Progenitor cell of endocrine pancreas (in vitro differentiated cells): Measurements from ENCODE around the gene DNAAF5. TPM values are rescaled to one million over a fixed set of nuclear protein-coding genes. Genes with fewer than 3 reads are reported as not detected.

Experiments used
- DNase-seq: peaks from one replicate; pipeline ENCODE4 v3.0.0; 2021; ENCODE audit warnings: low spot score; ENCODE audit not compliant: unreplicated experiment
- H3K27ac Mint-ChIP-seq: 2 replicates; pipeline ENCODE4 v1.8.0; 2021; ENCODE audit warnings: mild to moderate bottlenecking, moderate library complexity, mixed read lengths
- H3K27me3 Mint-ChIP-seq: 2 replicates; pipeline ENCODE4 v1.8.0; 2021; ENCODE audit warnings: mixed read lengths
- H3K36me3 Mint-ChIP-seq: 2 replicates; pipeline ENCODE4 v1.8.0; 2022; ENCODE audit warnings: mixed read lengths; ENCODE audit not compliant: insufficient read depth
- H3K4me1 Mint-ChIP-seq: 2 replicates; pipeline ENCODE4 v1.8.0; 2021; ENCODE audit warnings: low read depth, mixed read lengths
- H3K4me3 Mint-ChIP-seq: 2 replicates; pipeline ENCODE4 v1.8.0; 2021; ENCODE audit warnings: low read depth, mild to moderate bottlenecking, moderate library complexity, mixed read lengths
- H3K9me3 Mint-ChIP-seq: 2 replicates; pipeline ENCODE4 v1.8.0; 2021; ENCODE audit warnings: low read depth, mixed read lengths
- CTCF ChIP-seq: fragments of 200-600 bp; sonication (generic); IDR thresholded peaks from one replicate; pipeline ENCODE4 v1.5.0; 2021; ENCODE audit warnings: antibody characterized with exemption, mild to moderate bottlenecking; ENCODE audit not compliant: unreplicated experiment
- total RNA-seq: library from RNA; stranded (reverse); gene quantifications from 2 replicates; pipeline ENCODE4 v1.2.1, GENCODE V29; 2021

DNAAF5 gene
- total RNA-seq, 1 donor from 2014 or later, result 51.0 TPM

- Mint-ChIP-seq H3K4me1 (no peaks in the 10 kb centered on the region), H3K9me3 (no peaks in the 10 kb centered on the region), H3K36me3 (peaks cover 18% of the 10 kb centered on the region), H3K27ac (no peak overlapping the region), H3K27me3 (no peaks in the 10 kb centered on the region), H3K4me3 (no peak overlapping the region)
- TF ChIP-seq CTCF, result no peak
- DNase-seq, result no peak
Measured at GRCh38 chr7:756231-756927, 29.9 kb downstream of the DNAAF5 start.

GRCh38 chr7:756928-757560 is 30.5 kb downstream of the DNAAF5 start:
- Mint-ChIP-seq H3K36me3 (peaks cover 16% of the 10 kb centered on the region), H3K9me3 (no peaks in the 10 kb centered on the region), H3K4me3 (no peak overlapping the region), H3K4me1 (no peaks in the 10 kb centered on the region), H3K27me3 (no peaks in the 10 kb centered on the region), H3K27ac (no peak overlapping the region)
- TF ChIP-seq CTCF, result no peak
- DNase-seq, result no peak

GRCh38 chr7:757741-758163 is 31.3 kb downstream of the DNAAF5 start:
- Mint-ChIP-seq H3K4me1 (no peaks in the 10 kb centered on the region), H3K27ac (no peak overlapping the region), H3K4me3 (no peak overlapping the region), H3K36me3 (peaks cover 15% of the 10 kb centered on the region), H3K9me3 (no peaks in the 10 kb centered on the region), H3K27me3 (no peaks in the 10 kb centered on the region)
- no peak for TF ChIP-seq CTCF
- no peak for DNase-seq

- no peak for DNase-seq
- peaks cover 11% of the 10 kb centered on the region for H3K36me3 Mint-ChIP-seq
- no peaks in the 10 kb centered on the region for H3K4me1 Mint-ChIP-seq
- TF ChIP-seq CTCF, result no peak
- no peaks in the 10 kb centered on the region for H3K27me3 Mint-ChIP-seq
- H3K4me3 Mint-ChIP-seq, result no peak overlapping the region
- no peaks in the 10 kb centered on the region for H3K9me3 Mint-ChIP-seq
- no peak overlapping the region for H3K27ac Mint-ChIP-seq
Measured at GRCh38 chr7:759569-759968, 33.1 kb downstream of the DNAAF5 start.

GRCh38 chr7:760006-760405 is 33.5 kb downstream of the DNAAF5 start:
- DNase-seq, result no peak
- TF ChIP-seq CTCF, result no peak
- Mint-ChIP-seq H3K9me3 (no peaks in the 10 kb centered on the region), H3K27ac (no peak overlapping the region), H3K27me3 (no peaks in the 10 kb centered on the region), H3K36me3 (peaks cover 8% of the 10 kb centered on the region), H3K4me1 (no peaks in the 10 kb centered on the region), H3K4me3 (no peak overlapping the region)
